Kidney epithelial cell (primary cell): ENCODE measurements around the gene PIK3R3. TPM values are rescaled to one million over a fixed set of nuclear protein-coding genes. Genes with fewer than 3 reads are reported as not detected.

Experiments used
- DNase-seq: peaks from one replicate; pipeline ENCODE4 v3.0.0-alpha.2; 2010; ENCODE audit warnings: low read depth
- H3K27me3 ChIP-seq: 2 replicates; pipeline ENCODE4 v1.6.0; 2011; ENCODE audit warnings: low read length; ENCODE audit not compliant: control insufficient read depth, insufficient read depth
- H3K36me3 ChIP-seq: 2 replicates; pipeline ENCODE4 v1.5.1; 2011; ENCODE audit warnings: low read length; ENCODE audit not compliant: control insufficient read depth, insufficient read depth
- H3K4me3 ChIP-seq: 2 replicates; pipeline ENCODE4 v1.5.1; 2011; ENCODE audit warnings: low read depth, mild to moderate bottlenecking, control low read depth, low read length
- total RNA-seq: library from RNA; depleted of rRNA; stranded (reverse); fragments of >200 nt; gene quantifications from 2 replicates; pipeline ENCODE4 v1.2.3, GENCODE V29; 2015
- TF ChIP-seq, protein P1 (sequence below): IDR thresholded peaks from 2 replicates; pipeline ENCODE4 v1.5.1; 2011; ENCODE audit warnings: mild to moderate bottlenecking, moderate library complexity, low read length, control low read depth, inconsistent platforms; ENCODE audit not compliant: insufficient read depth, poor library complexity, severe bottlenecking

Gene PIK3R3
- total RNA-seq, 1 donor from 2014 or later: 7.4 TPM

GRCh38 chr1:46005594-46005993, 126.8 kb downstream of the PIK3R3 start:
- H3K36me3 ChIP-seq: peaks cover 3% of the 10 kb centered on the region
- TF ChIP-seq, protein P1, sequence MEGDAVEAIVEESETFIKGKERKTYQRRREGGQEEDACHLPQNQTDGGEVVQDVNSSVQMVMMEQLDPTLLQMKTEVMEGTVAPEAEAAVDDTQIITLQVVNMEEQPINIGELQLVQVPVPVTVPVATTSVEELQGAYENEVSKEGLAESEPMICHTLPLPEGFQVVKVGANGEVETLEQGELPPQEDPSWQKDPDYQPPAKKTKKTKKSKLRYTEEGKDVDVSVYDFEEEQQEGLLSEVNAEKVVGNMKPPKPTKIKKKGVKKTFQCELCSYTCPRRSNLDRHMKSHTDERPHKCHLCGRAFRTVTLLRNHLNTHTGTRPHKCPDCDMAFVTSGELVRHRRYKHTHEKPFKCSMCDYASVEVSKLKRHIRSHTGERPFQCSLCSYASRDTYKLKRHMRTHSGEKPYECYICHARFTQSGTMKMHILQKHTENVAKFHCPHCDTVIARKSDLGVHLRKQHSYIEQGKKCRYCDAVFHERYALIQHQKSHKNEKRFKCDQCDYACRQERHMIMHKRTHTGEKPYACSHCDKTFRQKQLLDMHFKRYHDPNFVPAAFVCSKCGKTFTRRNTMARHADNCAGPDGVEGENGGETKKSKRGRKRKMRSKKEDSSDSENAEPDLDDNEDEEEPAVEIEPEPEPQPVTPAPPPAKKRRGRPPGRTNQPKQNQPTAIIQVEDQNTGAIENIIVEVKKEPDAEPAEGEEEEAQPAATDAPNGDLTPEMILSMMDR: no peak
- H3K27me3 ChIP-seq: no peaks in the 10 kb centered on the region
- no peak overlapping the region for H3K4me3 ChIP-seq
- no peak for DNase-seq

DNA sequence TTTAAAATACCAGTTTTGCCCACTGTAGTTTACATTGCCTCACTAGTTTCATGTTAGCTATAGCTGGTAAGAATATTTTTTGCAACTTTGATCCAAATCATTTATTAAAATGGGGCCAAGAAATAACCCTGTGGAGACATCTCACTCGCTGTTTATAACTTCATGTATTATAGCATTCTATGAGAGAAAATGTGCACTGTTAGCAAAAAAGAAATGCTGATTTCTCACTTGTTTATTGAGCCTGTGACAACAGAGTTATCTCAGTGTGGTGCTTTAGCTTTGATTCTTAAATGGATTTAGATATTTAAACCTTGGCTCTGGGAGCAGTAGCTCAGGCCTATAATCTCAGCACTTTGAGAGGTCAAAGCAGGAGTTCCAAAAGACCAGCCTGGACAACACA, 127.9 kb downstream of the PIK3R3 start:
- no peak for DNase-seq
- no peaks in the 10 kb centered on the region for H3K27me3 ChIP-seq
- H3K4me3 ChIP-seq: no peak overlapping the region
- H3K36me3 ChIP-seq: peaks cover 3% of the 10 kb centered on the region
- TF ChIP-seq, protein P1: no peak

DNA sequence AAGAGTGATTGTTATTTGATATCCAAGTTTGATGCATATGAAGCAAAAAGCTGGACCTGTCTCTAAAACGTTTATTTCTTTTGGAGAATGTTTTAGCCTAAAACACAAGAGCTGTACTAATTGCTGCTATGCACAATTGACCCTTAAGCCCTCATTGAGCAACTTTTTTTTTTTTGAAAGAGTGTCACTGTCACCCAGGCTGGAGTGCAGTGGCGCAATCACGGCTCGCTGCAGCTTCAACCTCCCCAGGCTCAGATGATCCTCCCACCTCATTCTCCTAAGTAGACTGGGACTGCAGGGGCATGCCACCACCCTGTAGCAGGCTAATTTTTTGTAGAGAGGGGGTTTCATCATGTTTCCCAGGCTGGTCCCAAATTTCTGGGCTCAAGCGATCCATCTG, 129.1 kb downstream of the PIK3R3 start:
- no peak overlapping the region for H3K4me3 ChIP-seq
- no peak for DNase-seq
- H3K27me3 ChIP-seq: no peaks in the 10 kb centered on the region
- peaks cover 1% of the 10 kb centered on the region for H3K36me3 ChIP-seq
- TF ChIP-seq, protein P1: no peak

- Histone ChIP-seq H3K4me3 (no peak overlapping the region), H3K36me3 (peaks cover 1% of the 10 kb centered on the region), H3K27me3 (no peaks in the 10 kb centered on the region)
- TF ChIP-seq, protein P1: no peak
- DNase-seq: no peak
These were observed 129.8 kb downstream of the PIK3R3 start for GRCh38 chr1:46002551-46003150.

GRCh38 chr1:46001081-46001785, 131.2 kb downstream of the PIK3R3 start:
- TF ChIP-seq, protein P1: no peak
- no peak overlapping the region for H3K4me3 ChIP-seq
- H3K36me3 ChIP-seq: peaks cover 1% of the 10 kb centered on the region
- H3K27me3 ChIP-seq: no peaks in the 10 kb centered on the region
- DNase-seq: no peak
